HepG2 (cell line): ENCODE data around the gene TFE3. TPM values are rescaled to one million over a fixed set of nuclear protein-coding genes. Genes with fewer than 3 reads are reported as not detected.
A peak's percentile ranks its signal among the peaks of the same experiment; 100 is the strongest.

Experiments
- ATAC-seq: fragments of 200-7000 bp; cut with Tn5 transposase; 3 replicates; pipeline ENCODE4 v1.9.1; 2020; ENCODE audit warnings: mild to moderate bottlenecking, moderate library complexity
- BruUV-seq: library from RNA; stranded (reverse); fragments of 400-500 nt; replicated peaks from 2 replicates; lab custom pipeline; 2021; lab: Mats Ljungman, UMichigan
- CTCF ChIA-PET: fragments of 300-600 bp; formaldehyde crosslinking; extraction: SDS; loops from one replicate; lab custom pipeline; 2021; ENCODE audit warnings: low total read pairs, inconsistent platforms, low intra/inter-chr PET ratio; lab: Yijun Ruan, JAX
- POLR2A ChIA-PET: fragments of 350-600 bp; sonication (Branson Sonifier 250); formaldehyde crosslinking; loops from one replicate; lab custom pipeline; 2020; ENCODE audit warnings: antibody characterized with exemption, inconsistent platforms; lab: Yijun Ruan, JAX
- DNase-seq: peaks from one replicate; pipeline ENCODE4 v3.0.0-alpha.2; 2015; ENCODE audit warnings: low spot score
- FAIRE-seq: peaks from 3 replicates; lab custom pipeline; 2011; peaks lifted over from hg19 to GRCh38; lab: Jason Lieb, UNC
- H2AFZ ChIP-seq: one replicate; pipeline ENCODE4 v1.6.1; 2011; ENCODE audit warnings: low read length, inconsistent platforms
- H3K27ac ChIP-seq: fragments of 300-600 bp; 3 replicates; pipeline ENCODE4 v1.8.0; 2011; ENCODE audit warnings: mixed run types, mild to moderate bottlenecking, mixed read lengths, low read length, inconsistent platforms; ENCODE audit not compliant: insufficient read depth; ENCODE audit errors: extremely low read length
- H3K27me3 ChIP-seq, 2 experiments: fragments of 200-600 bp in 1 of 2; 2 replicates in 1 of 2; 3 replicates in 1 of 2; pipeline versions ENCODE4 v1.6.0 to v1.8.0; 2011; ENCODE audit warnings: low read length in 2 of 2, mild to moderate bottlenecking in 2 of 2, moderate library complexity in 2 of 2, inconsistent platforms in 1 of 2; ENCODE audit not compliant: insufficient read depth in 2 of 2, control insufficient read depth in 1 of 2
- H3K36me3 ChIP-seq, 2 experiments: fragments of 200-600 bp in 1 of 2; replicated peaks in 1 of 2; 2 replicates in 1 of 2; 3 replicates in 1 of 2; pipeline versions ENCODE4 v1.5.1 to v1.8.0; 2011; ENCODE audit warnings: low read length in 2 of 2, inconsistent platforms in 1 of 2; ENCODE audit not compliant: insufficient read depth in 2 of 2, control insufficient read depth in 1 of 2
- H3K4me1 ChIP-seq: 2 replicates; pipeline ENCODE4 v1.5.1; 2012; ENCODE audit warnings: low read length, inconsistent platforms; ENCODE audit not compliant: insufficient read depth
- H3K4me2 ChIP-seq: 2 replicates; pipeline ENCODE4 v1.6.0; 2011; ENCODE audit warnings: low read depth, low read length, inconsistent platforms
- H3K4me3 ChIP-seq, 3 experiments: fragments of 200-600 bp in 1 of 3; sonication (generic), shearing (Covaris generic) in 1 of 3; replicated peaks in 1 of 3; 2 replicates each; pipeline ENCODE4 v1.5.1; 2011 to 2016; ENCODE audit warnings: low read length in 3 of 3, inconsistent platforms in 2 of 3, low read depth in 2 of 3, mild to moderate bottlenecking in 2 of 3, control low read depth in 1 of 3, mixed read lengths in 1 of 3; ENCODE audit not compliant: insufficient read depth in 1 of 3
- H3K79me2 ChIP-seq: one replicate; pipeline ENCODE4 v1.6.1; 2011; ENCODE audit warnings: low read length, inconsistent platforms; ENCODE audit not compliant: insufficient read depth
- H3K9ac ChIP-seq: 2 replicates; pipeline ENCODE4 v1.6.0; 2011; ENCODE audit warnings: mild to moderate bottlenecking, low read depth, low read length, inconsistent platforms; ENCODE audit not compliant: insufficient read depth
- H3K9me3 ChIP-seq: 2 replicates; pipeline ENCODE4 v1.5.1; 2012; ENCODE audit warnings: mild to moderate bottlenecking, low read length
- H4K20me1 ChIP-seq: 2 replicates; pipeline ENCODE4 v1.6.0; 2011; ENCODE audit warnings: inconsistent platforms, mild to moderate bottlenecking, low read length, moderate library complexity; ENCODE audit not compliant: insufficient read depth
- CCAR2 ChIP-seq: fragments of 200-400 bp; formaldehyde crosslinking; optimal IDR thresholded peaks from 2 replicates; pipeline ENCODE3; 2018; ENCODE audit warnings: low read depth, mild to moderate bottlenecking, low read length, moderate library complexity
- CENPT ChIP-seq: sonication (generic); formaldehyde crosslinking; IDR thresholded peaks from 2 replicates; pipeline ENCODE4 v1.8.0; 2022; ENCODE audit warnings: low read depth, mild to moderate bottlenecking, moderate library complexity, missing genetic modification reagents
- PHF20 ChIP-seq: sonication (generic); formaldehyde crosslinking; IDR thresholded peaks from 2 replicates; pipeline ENCODE4 v1.5.0; 2020; ENCODE audit warnings: mild to moderate bottlenecking, missing genetic modification reagents
- PRMT3 ChIP-seq: sonication (generic); formaldehyde crosslinking; IDR thresholded peaks from 2 replicates; pipeline ENCODE4 v1.8.1; 2022; ENCODE audit warnings: low read depth, mild to moderate bottlenecking, moderate library complexity, missing genetic modification reagents, borderline replicate concordance
- TBX2 ChIP-seq: sonication (generic); formaldehyde crosslinking; IDR thresholded peaks from 2 replicates; pipeline ENCODE4 v1.5.0; 2020; ENCODE audit warnings: missing genetic modification reagents, mild to moderate bottlenecking, borderline replicate concordance
- ZFY ChIP-seq: sonication (generic); formaldehyde crosslinking; IDR thresholded peaks from 2 replicates; pipeline ENCODE4 v1.4.0; 2020; ENCODE audit warnings: missing genetic modification reagents
- ZNF674 ChIP-seq: sonication (generic); formaldehyde crosslinking; IDR thresholded peaks from 2 replicates; pipeline ENCODE4 v1.5.0; 2020; ENCODE audit warnings: low read depth, mild to moderate bottlenecking, missing genetic modification reagents
- ZNF768 ChIP-seq: sonication (generic); formaldehyde crosslinking; IDR thresholded peaks from 2 replicates; pipeline ENCODE4 v1.4.0; 2020; ENCODE audit warnings: missing genetic modification reagents
- WGBS: methylation state at CpG from one replicate; pipeline ENCODE4 v1.1.6; 2017; ENCODE audit warnings: low lambda C conversion rate; 5-methylcytosine and 5-hydroxymethylcytosine counted together
- in situ Hi-C: cut with HindIII; loops from 2 replicates; pipeline ENCODE4 v1.10.0; 2017; ENCODE audit warnings: low pct_unique_long_range_greater_than_20kb; ENCODE audit not compliant: extremely low pct_ligation_motif_present
- intact Hi-C: fragments of 100-400 bp; cut with micrococcal nuclease; formaldehyde crosslinking; loops from one replicate; pipeline ENCODE4 v1.10.0; 2022; ENCODE audit not compliant: unreplicated experiment
- polyA plus RNA-seq, 8 experiments: library from polyadenylated mRNA; depleted of rRNA in 3 of 8; stranded (reverse) in 7 of 8; unstranded in 1 of 8; fragments of >200 nt; fragmentation: Illumina TruSeq in 4 of 8; extraction: Trizol in 4 of 8; gene quantifications; 2 replicates each; pipeline versions ENCODE4 v1.2.1 to v1.2.3, GENCODE V29; 2011 to 2016; ENCODE audit warnings: low read depth in 4 of 8, missing spikeins in 1 of 8, mixed read lengths in 1 of 8; ENCODE audit not compliant: insufficient read depth in 1 of 8
- total RNA-seq, 5 experiments: library from RNA; depleted of rRNA; stranded (reverse); fragments of >200 nt; fragmentation: Illumina TruSeq; extraction: Trizol; gene quantifications; 2 replicates each; pipeline ENCODE4 v1.2.3, GENCODE V29; 2016; ENCODE audit warnings: low read depth in 1 of 5
- TF ChIP-seq, protein P1 (sequence below): sonication (generic); formaldehyde crosslinking; IDR thresholded peaks from 2 replicates; pipeline ENCODE4 v1.5.0; 2020; ENCODE audit warnings: mild to moderate bottlenecking, missing genetic modification reagents, borderline replicate concordance
- TF ChIP-seq, protein P2 (sequence below): sonication (generic); formaldehyde crosslinking; IDR thresholded peaks from 2 replicates; pipeline ENCODE4 v1.8.0; 2022; ENCODE audit warnings: missing genetic modification reagents, mild to moderate bottlenecking, moderate library complexity, borderline replicate concordance
- TF ChIP-seq, protein P3 (sequence below): sonication (generic); formaldehyde crosslinking; IDR thresholded peaks from 2 replicates; pipeline ENCODE4 v1.4.0; 2020; ENCODE audit warnings: missing genetic modification reagents
- TF ChIP-seq, protein P4 (sequence below): sonication (generic); IDR thresholded peaks from 2 replicates; pipeline ENCODE4 v1.6.1; 2016; ENCODE audit warnings: low read depth, borderline replicate concordance

TFE3 gene
- total and polyA plus RNA-seq, 2 of the 13 experiments (the other 11 are each of a cell fraction or from before 2014, with no cell fraction given): 8.3 to 12.3 TPM

DNA sequence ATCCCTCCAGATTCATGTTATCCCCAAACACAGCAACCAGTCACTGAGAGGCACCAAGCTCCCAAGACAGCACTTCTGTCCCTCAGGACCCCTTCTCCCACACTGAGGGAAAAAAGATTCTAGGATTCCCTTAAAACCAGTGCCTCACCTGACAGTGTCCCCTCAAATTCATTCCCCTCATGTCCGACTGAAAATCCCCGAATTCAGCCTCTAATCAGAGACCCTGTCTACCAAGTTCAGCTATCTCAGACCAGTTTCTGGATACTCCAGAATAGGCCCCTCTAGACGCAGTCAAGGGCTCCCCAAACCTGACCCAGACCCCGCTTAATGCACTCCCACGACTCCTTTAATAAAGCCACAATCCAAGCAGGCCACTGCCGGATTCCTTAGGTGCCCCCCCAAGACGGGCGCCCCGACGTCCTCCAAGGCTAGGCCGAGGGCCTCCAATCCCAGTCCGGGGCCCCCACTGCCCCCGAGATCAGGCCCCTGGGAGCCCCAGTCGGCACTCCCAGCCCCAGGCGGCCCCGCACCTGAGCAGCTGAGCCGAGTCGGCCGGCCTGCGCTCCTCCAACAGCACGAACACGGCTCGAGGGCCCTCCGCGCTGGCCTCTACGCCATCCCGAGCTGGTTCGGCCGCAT lies 457 bp downstream of the TFE3 start:
- BruUV-seq: no TSS peak
- ChIA-PET CTCF (no interaction called here), POLR2A (interaction anchor here (0.7 to 3.4 kb wide), 8 partner anchors 11 to 148 kb away, joined by 3 to 20 read pairs (median 6); partner anchors contain the start of genes GRIPAP1 and OTUD5)
- peak; percentile 15 for FAIRE-seq
- no peak overlapping the region for H2AFZ ChIP-seq
- peaks cover 4 to 12% of the 10 kb centered on the region in 2 experiments; a peak in 3 of 5 replicates for H3K36me3 ChIP-seq
- WGBS: 0% methylated on average over 1 of the region's 29 CpGs
- ATAC-seq: peak; percentile 20
- H3K27me3 ChIP-seq: no peaks in the 10 kb centered on the region; a peak in 1 of 5 replicates
- peak overlapping the region; percentile 66 for H3K27ac ChIP-seq
- H3K4me2 ChIP-seq: peak overlapping the region; percentile 85
- intact Hi-C loops: loop anchor here (2.0 to 5.0 kb wide), 2 partner anchors 58 to 85 kb away; partner anchors contain the start of gene OTUD5
- no peaks in the 10 kb centered on the region for H4K20me1 ChIP-seq
- peaks cover 20% of the 10 kb centered on the region for H3K79me2 ChIP-seq
- no peak for DNase-seq
- H3K4me1 ChIP-seq: peaks cover 41% of the 10 kb centered on the region
- peak overlapping the region; percentile 84 for H3K9ac ChIP-seq
- H3K9me3 ChIP-seq: no peaks in the 10 kb centered on the region
- in situ Hi-C loops: no loop called here
- H3K4me3 ChIP-seq: peak overlapping the region; percentile 73 to 82 (median 78)
- TF ChIP-seq, protein P1, sequence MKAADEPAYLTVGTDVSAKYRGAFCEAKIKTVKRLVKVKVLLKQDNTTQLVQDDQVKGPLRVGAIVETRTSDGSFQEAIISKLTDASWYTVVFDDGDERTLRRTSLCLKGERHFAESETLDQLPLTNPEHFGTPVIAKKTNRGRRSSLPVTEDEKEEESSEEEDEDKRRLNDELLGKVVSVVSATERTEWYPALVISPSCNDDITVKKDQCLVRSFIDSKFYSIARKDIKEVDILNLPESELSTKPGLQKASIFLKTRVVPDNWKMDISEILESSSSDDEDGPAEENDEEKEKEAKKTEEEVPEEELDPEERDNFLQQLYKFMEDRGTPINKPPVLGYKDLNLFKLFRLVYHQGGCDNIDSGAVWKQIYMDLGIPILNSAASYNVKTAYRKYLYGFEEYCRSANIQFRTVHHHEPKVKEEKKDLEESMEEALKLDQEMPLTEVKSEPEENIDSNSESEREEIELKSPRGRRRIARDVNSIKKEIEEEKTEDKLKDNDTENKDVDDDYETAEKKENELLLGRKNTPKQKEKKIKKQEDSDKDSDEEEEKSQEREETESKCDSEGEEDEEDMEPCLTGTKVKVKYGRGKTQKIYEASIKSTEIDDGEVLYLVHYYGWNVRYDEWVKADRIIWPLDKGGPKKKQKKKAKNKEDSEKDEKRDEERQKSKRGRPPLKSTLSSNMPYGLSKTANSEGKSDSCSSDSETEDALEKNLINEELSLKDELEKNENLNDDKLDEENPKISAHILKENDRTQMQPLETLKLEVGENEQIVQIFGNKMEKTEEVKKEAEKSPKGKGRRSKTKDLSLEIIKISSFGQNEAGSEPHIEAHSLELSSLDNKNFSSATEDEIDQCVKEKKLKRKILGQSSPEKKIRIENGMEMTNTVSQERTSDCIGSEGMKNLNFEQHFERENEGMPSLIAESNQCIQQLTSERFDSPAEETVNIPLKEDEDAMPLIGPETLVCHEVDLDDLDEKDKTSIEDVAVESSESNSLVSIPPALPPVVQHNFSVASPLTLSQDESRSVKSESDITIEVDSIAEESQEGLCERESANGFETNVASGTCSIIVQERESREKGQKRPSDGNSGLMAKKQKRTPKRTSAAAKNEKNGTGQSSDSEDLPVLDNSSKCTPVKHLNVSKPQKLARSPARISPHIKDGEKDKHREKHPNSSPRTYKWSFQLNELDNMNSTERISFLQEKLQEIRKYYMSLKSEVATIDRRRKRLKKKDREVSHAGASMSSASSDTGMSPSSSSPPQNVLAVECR: peak; percentile 6; the same call in 1 of the 2 replicates
- TF ChIP-seq ZFY (CRISPR knock-in tag) (peak; percentile 50), CCAR2 (no peak), TBX2 (CRISPR knock-in tag) (peak; percentile 16; the same call in 1 of the 2 replicates), ZNF674 (CRISPR knock-in tag) (no peak), CENPT (CRISPR knock-in tag) (no peak), PRMT3 (CRISPR knock-in tag) (no peak), ZNF768 (CRISPR knock-in tag) (peak; percentile 61; the same call in 1 of the 2 replicates), PHF20 (CRISPR knock-in tag) (0 out of 2 replicates have a peak, but pooled peaks have one; percentile 9)
- TF ChIP-seq, protein P2, sequence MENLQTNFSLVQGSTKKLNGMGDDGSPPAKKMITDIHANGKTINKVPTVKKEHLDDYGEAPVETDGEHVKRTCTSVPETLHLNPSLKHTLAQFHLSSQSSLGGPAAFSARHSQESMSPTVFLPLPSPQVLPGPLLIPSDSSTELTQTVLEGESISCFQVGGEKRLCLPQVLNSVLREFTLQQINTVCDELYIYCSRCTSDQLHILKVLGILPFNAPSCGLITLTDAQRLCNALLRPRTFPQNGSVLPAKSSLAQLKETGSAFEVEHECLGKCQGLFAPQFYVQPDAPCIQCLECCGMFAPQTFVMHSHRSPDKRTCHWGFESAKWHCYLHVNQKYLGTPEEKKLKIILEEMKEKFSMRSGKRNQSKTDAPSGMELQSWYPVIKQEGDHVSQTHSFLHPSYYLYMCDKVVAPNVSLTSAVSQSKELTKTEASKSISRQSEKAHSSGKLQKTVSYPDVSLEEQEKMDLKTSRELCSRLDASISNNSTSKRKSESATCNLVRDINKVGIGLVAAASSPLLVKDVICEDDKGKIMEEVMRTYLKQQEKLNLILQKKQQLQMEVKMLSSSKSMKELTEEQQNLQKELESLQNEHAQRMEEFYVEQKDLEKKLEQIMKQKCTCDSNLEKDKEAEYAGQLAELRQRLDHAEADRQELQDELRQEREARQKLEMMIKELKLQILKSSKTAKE: no peak
- TF ChIP-seq, protein P3, sequence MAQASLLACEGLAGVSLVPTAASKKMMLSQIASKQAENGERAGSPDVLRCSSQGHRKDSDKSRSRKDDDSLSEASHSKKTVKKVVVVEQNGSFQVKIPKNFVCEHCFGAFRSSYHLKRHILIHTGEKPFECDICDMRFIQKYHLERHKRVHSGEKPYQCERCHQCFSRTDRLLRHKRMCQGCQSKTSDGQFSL (CRISPR knock-in tag): 0 out of 2 replicates have a peak, but pooled peaks have one; percentile 28
- TF ChIP-seq, protein P4, sequence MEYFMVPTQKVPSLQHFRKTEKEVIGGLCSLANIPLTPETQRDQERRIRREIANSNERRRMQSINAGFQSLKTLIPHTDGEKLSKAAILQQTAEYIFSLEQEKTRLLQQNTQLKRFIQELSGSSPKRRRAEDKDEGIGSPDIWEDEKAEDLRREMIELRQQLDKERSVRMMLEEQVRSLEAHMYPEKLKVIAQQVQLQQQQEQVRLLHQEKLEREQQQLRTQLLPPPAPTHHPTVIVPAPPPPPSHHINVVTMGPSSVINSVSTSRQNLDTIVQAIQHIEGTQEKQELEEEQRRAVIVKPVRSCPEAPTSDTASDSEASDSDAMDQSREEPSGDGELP: 0 out of 2 replicates have a peak, but pooled peaks have one; percentile 21
